Adipocyte (in vitro differentiated cells): Measurements from ENCODE around the gene GET3.

Source experiments
- DNase-seq: peaks from one replicate; pipeline ENCODE4 v3.0.0-alpha.2; 2015; ENCODE audit warnings: low read depth
- H3K27me3 ChIP-seq: replicated peaks from 2 replicates; pipeline ENCODE4 v1.7.0; 2013; ENCODE audit warnings: mild to moderate bottlenecking, low read length, moderate library complexity; ENCODE audit not compliant: control insufficient read depth, insufficient read depth
- H3K36me3 ChIP-seq: 2 replicates; pipeline ENCODE4 v1.7.0; 2013; ENCODE audit warnings: low read length, mild to moderate bottlenecking, moderate library complexity; ENCODE audit not compliant: control insufficient read depth, insufficient read depth, severe bottlenecking
- H3K4me1 ChIP-seq: 2 replicates; pipeline ENCODE4 v1.7.0; 2013; ENCODE audit warnings: mild to moderate bottlenecking, low read length, moderate library complexity; ENCODE audit not compliant: control insufficient read depth, insufficient read depth
- H3K4me3 ChIP-seq: 2 replicates; pipeline ENCODE4 v1.7.0; 2013; ENCODE audit warnings: mild to moderate bottlenecking, low read length, moderate library complexity
- H3K9ac ChIP-seq: 2 replicates; pipeline ENCODE4 v1.7.0; 2013; ENCODE audit warnings: mild to moderate bottlenecking, low read length, moderate library complexity
- H3K9me3 ChIP-seq: 2 replicates; pipeline ENCODE4 v1.7.0; 2013; ENCODE audit warnings: mild to moderate bottlenecking, low read length, moderate library complexity; ENCODE audit not compliant: control insufficient read depth

Gene GET3

DNA sequence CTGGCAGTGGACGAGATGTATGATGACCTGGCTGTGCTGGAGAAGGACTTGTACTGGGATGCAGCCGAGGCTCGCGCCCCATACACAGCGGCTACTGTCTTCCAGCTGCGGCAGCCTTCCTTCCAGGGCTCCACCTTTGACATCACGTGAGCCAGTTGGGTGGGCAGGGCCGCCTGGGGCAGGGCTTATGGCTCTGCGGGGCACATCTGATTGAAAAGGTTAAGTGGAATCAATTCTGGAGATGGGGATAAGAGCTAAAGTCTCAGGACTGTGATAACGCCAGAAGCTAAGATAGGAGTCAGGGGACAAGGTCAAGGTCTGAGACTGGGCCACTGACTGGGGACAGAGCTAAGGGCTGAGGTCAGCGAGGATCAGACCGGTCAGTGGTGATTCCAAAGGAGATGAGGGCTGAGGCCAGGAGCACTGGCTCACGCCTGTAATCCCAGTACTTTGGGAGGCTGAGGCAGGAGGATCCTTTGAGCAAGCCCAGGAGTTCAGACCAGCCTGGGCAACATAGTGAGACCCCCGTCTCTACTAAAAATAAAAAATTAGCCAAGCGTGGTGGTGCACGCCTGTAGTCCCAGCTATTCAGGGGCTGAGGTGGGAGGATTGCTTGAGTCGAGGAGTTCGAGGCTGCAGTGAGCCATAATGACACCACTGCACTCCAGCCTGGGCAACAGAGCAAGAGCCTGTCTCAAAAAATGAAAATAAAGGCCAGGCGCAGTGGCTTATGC is 19.0 kb downstream of the GET3 start:
- Histone ChIP-seq H3K4me3 (no peak overlapping the region), H3K4me1 (peaks cover 3% of the 10 kb centered on the region)
- no peak for DNase-seq

DNA sequence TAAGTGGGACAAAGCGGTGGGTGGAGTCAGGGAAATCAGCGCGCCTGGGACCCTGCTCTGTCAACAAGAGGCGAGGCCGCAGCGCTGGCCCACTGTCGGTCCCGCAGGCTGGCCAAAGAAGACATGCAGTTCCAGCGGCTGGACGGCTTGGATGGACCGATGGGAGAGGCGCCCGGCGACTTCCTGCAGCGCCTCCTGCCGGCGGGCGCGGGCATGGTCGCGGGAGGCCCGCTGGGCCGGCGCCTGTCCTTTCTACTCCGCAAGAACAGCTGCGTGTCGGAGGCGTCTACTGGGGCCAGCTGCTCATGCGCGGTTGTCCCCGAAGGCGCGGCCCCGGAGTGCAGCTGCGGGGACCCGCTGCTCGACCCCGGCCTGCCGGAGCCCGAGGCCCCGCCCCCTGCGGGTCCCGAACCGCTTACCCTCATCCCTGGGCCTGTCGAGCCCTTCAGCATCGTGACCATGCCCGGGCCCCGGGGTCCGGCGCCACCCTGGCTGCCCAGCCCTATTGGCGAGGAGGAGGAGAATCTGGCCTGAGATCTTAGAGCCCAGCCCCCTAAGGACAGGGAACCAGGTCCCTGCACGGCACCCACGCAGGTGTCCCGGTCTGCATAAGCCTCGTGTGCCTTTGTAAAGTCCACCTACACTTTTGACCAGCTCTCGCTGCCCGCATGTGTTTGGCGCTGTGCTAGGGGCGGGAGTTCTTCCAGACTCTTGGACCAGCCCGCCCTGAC is 20.4 kb downstream of the GET3 start:
- H3K4me3 ChIP-seq = peak overlapping the region; percentile 62
- peak; percentile 82 for DNase-seq

More for the DNA sequence above, 19.0 kb downstream of the GET3 start:
- no peaks in the 10 kb centered on the region for H3K36me3 ChIP-seq
- no peak overlapping the region for H3K9ac ChIP-seq
- no peaks in the 10 kb centered on the region for H3K9me3 ChIP-seq
- peaks cover 10% of the 10 kb centered on the region for H3K27me3 ChIP-seq

DNA sequence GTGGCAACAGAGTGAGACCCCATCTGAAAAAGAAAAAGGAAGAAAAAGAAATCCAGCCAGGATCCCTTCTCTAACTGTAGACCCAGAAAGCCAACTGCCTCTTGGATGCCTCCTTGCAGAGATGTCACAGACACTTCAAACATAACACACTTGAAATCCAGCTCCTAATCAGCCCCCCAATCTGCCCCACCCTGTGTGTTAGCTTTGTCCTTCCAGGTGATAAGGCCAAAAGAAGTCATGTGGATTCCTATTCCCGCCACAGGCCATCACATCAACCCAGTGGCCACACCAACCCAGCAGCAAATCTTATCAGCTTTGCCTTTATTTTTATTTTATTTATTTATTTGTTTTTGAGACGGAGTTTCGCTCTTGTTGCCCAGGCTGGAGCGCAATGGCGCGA is 22.4 kb downstream of the GET3 start:
- DNase-seq = no peak
- H3K36me3 ChIP-seq = peaks cover 21% of the 10 kb centered on the region
- H3K9ac ChIP-seq = no peak overlapping the region
- H3K4me3 ChIP-seq = no peak overlapping the region
- H3K27me3 ChIP-seq = no peaks in the 10 kb centered on the region
- H3K9me3 ChIP-seq = no peaks in the 10 kb centered on the region
- peaks cover 3% of the 10 kb centered on the region for H3K4me1 ChIP-seq

More for the DNA sequence above, 20.4 kb downstream of the GET3 start:
- Histone ChIP-seq H3K9me3 (no peaks in the 10 kb centered on the region), H3K9ac (peak overlapping the region; percentile 56), H3K4me1 (peaks cover 3% of the 10 kb centered on the region), H3K36me3 (peaks cover 9% of the 10 kb centered on the region), H3K27me3 (peaks cover 4% of the 10 kb centered on the region)

DNA sequence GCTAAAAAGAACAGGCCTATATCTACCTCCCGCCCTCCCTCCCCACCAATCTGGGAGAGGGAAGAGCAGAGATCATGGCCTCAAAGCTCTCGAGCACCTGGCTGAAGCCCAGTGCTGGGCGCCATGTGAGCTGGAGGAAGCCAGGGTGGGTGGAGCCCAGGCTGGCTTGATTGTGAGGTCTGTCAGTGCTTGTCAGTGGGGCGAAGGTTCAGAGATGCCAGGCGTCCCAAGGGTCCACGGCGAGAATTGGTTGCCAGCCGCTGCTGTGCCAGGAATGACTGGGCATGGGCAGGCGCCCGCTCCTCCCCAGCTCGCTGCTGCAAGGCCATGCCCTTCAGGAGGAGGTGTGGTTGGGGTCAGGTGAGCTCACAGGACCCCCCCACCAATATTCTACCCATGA is 25.8 kb downstream of the GET3 start:
- H3K27me3 ChIP-seq = no peaks in the 10 kb centered on the region
- no peak overlapping the region for H3K4me3 ChIP-seq
- H3K9me3 ChIP-seq = no peaks in the 10 kb centered on the region
- no peak overlapping the region for H3K9ac ChIP-seq
- no peak for DNase-seq
- H3K4me1 ChIP-seq = no peaks in the 10 kb centered on the region
- peaks cover 44% of the 10 kb centered on the region for H3K36me3 ChIP-seq

DNA sequence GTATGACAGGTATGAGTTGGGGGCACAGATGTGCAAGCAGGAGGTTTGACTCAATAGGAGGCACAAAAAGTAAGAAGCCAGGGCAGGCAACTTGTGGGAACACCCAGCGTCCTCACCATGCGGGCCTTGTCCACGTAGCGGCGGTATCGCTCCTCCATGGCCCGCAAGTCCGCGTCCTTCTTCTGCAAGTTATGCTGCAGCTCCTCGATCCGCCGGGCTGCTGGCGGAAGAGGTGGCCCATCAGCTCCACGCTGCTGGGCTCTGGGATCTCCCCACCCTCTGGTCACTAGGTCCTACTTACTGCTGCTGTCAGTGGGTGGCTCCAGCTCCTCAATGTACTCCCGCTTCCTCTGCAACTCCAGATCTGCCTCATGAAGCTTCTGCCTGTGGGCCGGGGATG is 27.4 kb downstream of the GET3 start:
- H3K27me3 ChIP-seq = no peaks in the 10 kb centered on the region
- no peak overlapping the region for H3K9ac ChIP-seq
- no peak overlapping the region for H3K4me3 ChIP-seq
- no peaks in the 10 kb centered on the region for H3K4me1 ChIP-seq
- H3K9me3 ChIP-seq = no peaks in the 10 kb centered on the region
- DNase-seq = no peak
- peaks cover 46% of the 10 kb centered on the region for H3K36me3 ChIP-seq

DNA sequence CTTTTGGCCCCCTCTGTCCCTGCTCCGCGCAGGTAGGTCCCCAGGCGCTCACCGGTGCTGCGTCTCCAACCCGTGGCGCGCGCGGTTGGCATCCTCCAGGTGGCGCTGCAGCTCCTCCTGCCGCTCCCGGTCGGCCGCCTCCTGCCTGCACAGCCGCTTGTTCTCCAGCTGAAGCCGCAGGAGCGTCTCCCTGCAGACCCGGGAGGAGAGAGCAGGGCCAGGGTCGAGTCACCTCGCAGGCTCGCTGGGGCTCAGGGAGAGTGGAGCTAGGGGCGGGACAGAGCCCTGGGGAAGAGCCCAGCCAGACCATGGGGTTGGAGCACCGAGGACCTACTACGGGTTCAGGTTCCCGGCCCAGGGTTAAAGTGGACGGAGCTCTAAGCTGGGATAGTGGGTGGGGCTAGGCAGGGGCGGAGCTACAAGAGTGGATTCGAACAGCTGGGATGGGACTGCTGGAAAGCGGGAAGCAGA is 28.8 kb downstream of the GET3 start:
- no peaks in the 10 kb centered on the region for H3K27me3 ChIP-seq
- H3K4me3 ChIP-seq = peak overlapping the region; percentile 73
- DNase-seq = peak; percentile 82
- peak overlapping the region; percentile 42 for H3K9ac ChIP-seq
- H3K36me3 ChIP-seq = peaks cover 52% of the 10 kb centered on the region
- no peaks in the 10 kb centered on the region for H3K9me3 ChIP-seq
- no peaks in the 10 kb centered on the region for H3K4me1 ChIP-seq

DNA sequence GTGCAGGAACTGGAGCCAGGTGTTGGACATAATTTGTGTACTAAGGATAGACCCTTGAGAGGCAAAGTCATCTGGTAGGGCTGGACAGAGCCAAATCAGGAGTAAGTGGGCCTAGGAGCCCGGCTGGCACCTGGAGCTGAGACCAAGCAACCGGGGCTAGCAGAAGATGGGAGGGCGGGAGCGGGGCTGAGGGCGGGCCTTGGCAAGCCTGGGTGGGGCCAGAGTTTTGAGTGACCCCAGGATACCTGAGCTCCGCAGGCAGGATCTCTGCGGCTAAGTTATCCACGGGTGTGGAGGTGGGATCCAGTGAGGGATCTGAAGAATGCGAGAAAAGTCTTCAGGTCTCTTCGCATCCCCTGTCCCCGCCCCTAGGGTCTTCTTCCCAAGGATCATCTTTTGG is 29.9 kb downstream of the GET3 start:
- no peak overlapping the region for H3K4me3 ChIP-seq
- DNase-seq = no peak
- H3K27me3 ChIP-seq = no peaks in the 10 kb centered on the region

DNA sequence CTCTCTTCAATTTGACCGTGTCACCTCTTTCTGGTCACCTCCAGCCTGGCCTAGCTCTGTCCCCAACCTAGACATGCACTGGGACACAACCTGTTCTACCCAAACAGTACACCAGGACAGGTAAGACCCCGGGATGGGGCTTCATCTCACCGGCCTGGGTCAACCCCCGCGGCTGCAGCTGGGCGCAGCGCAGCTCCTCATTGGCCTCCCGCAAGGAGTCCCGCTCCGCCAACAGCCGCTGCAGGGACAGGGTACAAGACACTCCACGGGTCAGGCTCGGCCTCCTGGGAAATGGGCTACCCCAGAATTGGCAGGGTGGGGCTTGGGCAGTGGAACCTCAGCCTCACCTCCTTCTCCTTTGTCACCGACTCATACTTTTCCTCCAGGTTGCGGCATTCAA is 30.4 kb downstream of the GET3 start:
- peaks cover 9% of the 10 kb centered on the region for H3K4me1 ChIP-seq
- no peak overlapping the region for H3K4me3 ChIP-seq
- H3K9me3 ChIP-seq = no peaks in the 10 kb centered on the region
- H3K9ac ChIP-seq = no peak overlapping the region
- no peaks in the 10 kb centered on the region for H3K27me3 ChIP-seq
- peaks cover 46% of the 10 kb centered on the region for H3K36me3 ChIP-seq
- no peak for DNase-seq

More for the DNA sequence above, 29.9 kb downstream of the GET3 start:
- Histone ChIP-seq H3K9ac (no peak overlapping the region), H3K9me3 (no peaks in the 10 kb centered on the region), H3K36me3 (peaks cover 51% of the 10 kb centered on the region), H3K4me1 (peaks cover 4% of the 10 kb centered on the region)

DNA sequence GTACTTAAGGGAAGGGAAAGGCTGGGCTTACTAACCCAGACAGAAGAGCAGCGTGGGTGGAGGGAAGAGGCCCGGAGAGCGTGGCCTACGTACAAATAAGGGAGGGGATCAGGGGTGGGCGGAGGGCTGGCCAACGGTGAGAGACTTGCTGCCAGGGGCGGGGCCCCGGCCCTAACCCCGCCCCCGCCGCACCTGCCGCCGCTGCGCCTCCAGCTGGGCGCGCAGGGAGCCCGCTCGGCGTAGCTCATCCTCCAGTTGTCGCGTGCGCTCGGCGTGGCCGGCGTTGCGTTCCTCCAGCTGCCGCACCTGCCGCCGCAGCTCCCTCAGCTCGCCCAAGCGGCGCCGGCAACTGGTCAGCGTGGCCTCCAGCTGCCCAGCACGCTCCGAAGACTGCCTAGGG is 32.4 kb downstream of the GET3 start:
- no peak for DNase-seq
- H3K9me3 ChIP-seq = no peaks in the 10 kb centered on the region
- H3K36me3 ChIP-seq = peaks cover 34% of the 10 kb centered on the region
- H3K4me3 ChIP-seq = no peak overlapping the region
- H3K27me3 ChIP-seq = no peaks in the 10 kb centered on the region
- H3K9ac ChIP-seq = no peak overlapping the region
- peaks cover 29% of the 10 kb centered on the region for H3K4me1 ChIP-seq

DNA sequence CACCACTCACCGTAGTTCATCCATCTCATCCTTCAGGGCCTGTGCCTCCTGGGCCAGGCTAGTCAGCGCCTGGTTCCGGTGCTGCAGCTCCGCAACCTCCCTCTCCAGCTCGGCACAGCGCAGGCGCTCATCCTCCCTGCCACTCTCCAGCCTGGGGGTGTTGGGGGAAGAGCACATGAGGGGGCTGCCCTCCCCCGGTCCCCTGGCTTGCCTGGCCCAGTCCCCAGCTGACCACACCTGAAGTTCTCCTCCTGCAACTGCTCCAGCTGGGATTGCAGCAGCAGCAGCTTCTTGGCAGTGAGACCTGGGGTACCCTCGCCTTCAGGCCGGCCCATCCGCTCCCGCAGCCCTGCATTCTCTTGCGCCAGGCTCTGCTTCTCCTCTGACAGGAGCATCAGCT is 33.6 kb downstream of the GET3 start:
- H3K9me3 ChIP-seq = no peaks in the 10 kb centered on the region
- H3K4me3 ChIP-seq = no peak overlapping the region
- no peaks in the 10 kb centered on the region for H3K27me3 ChIP-seq
- H3K36me3 ChIP-seq = peaks cover 23% of the 10 kb centered on the region
- H3K9ac ChIP-seq = no peak overlapping the region
- no peak for DNase-seq
- H3K4me1 ChIP-seq = peaks cover 35% of the 10 kb centered on the region

DNA sequence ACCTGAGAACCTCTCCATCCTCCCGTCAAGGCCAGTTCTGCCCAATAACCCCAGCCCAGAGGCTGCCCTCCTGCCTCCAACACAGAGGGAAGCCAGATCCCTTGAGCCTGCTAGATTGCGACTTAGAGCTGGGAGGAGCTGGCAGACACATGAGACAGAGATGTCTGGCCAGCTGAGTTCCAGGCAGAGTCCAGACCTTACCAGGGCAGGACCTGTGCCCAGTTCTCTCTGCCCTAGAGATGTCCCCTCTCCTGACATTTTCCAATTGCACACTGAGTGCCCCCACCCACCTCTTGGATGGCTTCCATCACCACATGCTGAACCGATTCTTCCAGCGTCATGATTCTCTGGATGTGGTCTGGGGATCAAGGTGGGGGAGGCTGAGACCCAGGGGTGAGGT is 35.0 kb downstream of the GET3 start:
- no peak overlapping the region for H3K4me3 ChIP-seq
- H3K9me3 ChIP-seq = no peaks in the 10 kb centered on the region
- no peak for DNase-seq
- peak overlapping the region; percentile 92 for H3K9ac ChIP-seq
- H3K27me3 ChIP-seq = no peaks in the 10 kb centered on the region
- peaks cover 19% of the 10 kb centered on the region for H3K36me3 ChIP-seq
- H3K4me1 ChIP-seq = peaks cover 37% of the 10 kb centered on the region
